DOHH2 (cell line): ENCODE measurements around the gene MRPL38.
"Not testable (repeated sequence)": the region's sequence is repeated elsewhere in the genome, so short reads cannot be mapped to it uniquely, and the experiment has no call there.

Experiments
- H3F3A ChIP-seq: fragments of 200-600 bp; sonication (generic), shearing (Covaris generic); 2 replicates; pipeline ENCODE4 v1.6.0; 2016; ENCODE audit warnings: antibody characterized with exemption, mild to moderate bottlenecking; ENCODE audit not compliant: control insufficient read depth, insufficient read depth
- H3K27ac ChIP-seq: fragments of 200-600 bp; sonication (generic); 2 replicates; pipeline ENCODE4 v1.5.1; 2014; ENCODE audit warnings: low read depth, mild to moderate bottlenecking, low read length, moderate library complexity
- H3K27me3 ChIP-seq: fragments of 200-600 bp; sonication (generic); 2 replicates; pipeline ENCODE4 v1.6.1; 2014; ENCODE audit warnings: mild to moderate bottlenecking, low read length, mixed read lengths; ENCODE audit not compliant: control insufficient read depth
- H3K36me3 ChIP-seq: fragments of 200-600 bp; sonication (generic); 2 replicates; pipeline ENCODE4 v1.6.1; 2014; ENCODE audit warnings: mild to moderate bottlenecking, low read length, moderate library complexity, mixed read lengths; ENCODE audit not compliant: control insufficient read depth
- H3K4me1 ChIP-seq: fragments of 200-600 bp; sonication (generic); 2 replicates; pipeline ENCODE4 v1.6.1; 2014; ENCODE audit warnings: mild to moderate bottlenecking, low read length, mixed read lengths; ENCODE audit not compliant: control insufficient read depth
- H3K4me2 ChIP-seq: fragments of 200-600 bp; sonication (generic); 2 replicates; pipeline ENCODE4 v1.6.0; 2014; ENCODE audit warnings: mild to moderate bottlenecking, low read length, moderate library complexity
- H3K4me3 ChIP-seq: fragments of 200-600 bp; sonication (generic); 2 replicates; pipeline ENCODE4 v1.5.1; 2014; ENCODE audit warnings: mild to moderate bottlenecking, low read length, mixed read lengths
- H3K79me2 ChIP-seq: fragments of 200-600 bp; sonication (generic); 2 replicates; pipeline ENCODE4 v1.6.1; 2014; ENCODE audit warnings: mild to moderate bottlenecking, low read length, mixed read lengths; ENCODE audit not compliant: control insufficient read depth
- H3K9me2 ChIP-seq: fragments of 200-600 bp; sonication (generic); replicated peaks from 2 replicates; pipeline ENCODE4 v1.6.1; 2014; ENCODE audit warnings: mild to moderate bottlenecking, low read length, mixed read lengths; ENCODE audit not compliant: control insufficient read depth
- H3K9me3 ChIP-seq: fragments of 200-600 bp; sonication (generic); 2 replicates; pipeline ENCODE4 v1.6.1; 2014; ENCODE audit warnings: antibody characterized with exemption, low read length, mixed read lengths; ENCODE audit not compliant: control insufficient read depth, insufficient read depth
- H4K20me1 ChIP-seq: fragments of 200-600 bp; sonication (generic); 2 replicates; pipeline ENCODE4 v1.6.0; 2014; ENCODE audit warnings: low read depth, mild to moderate bottlenecking, antibody characterized with exemption, low read length, moderate library complexity; ENCODE audit not compliant: control insufficient read depth, insufficient read depth
- CTCF ChIP-seq: fragments of 200-600 bp; sonication (generic); IDR thresholded peaks from one replicate; pipeline ENCODE4 v1.5.1; 2014; ENCODE audit warnings: antibody characterized with exemption, mild to moderate bottlenecking, low read depth, low read length; ENCODE audit not compliant: poor library complexity, severe bottlenecking
- EZH2phosphoT487 ChIP-seq: fragments of 200-600 bp; sonication (generic); IDR thresholded peaks from 2 replicates; pipeline ENCODE4 v1.6.1; 2017; ENCODE audit warnings: borderline replicate concordance, mild to moderate bottlenecking, antibody characterized with exemption, low read length, moderate library complexity, mixed read lengths

MRPL38 gene

GRCh38 chr17:75891022-75891604 is 13.6 kb downstream of the MRPL38 start:
- H3K27ac ChIP-seq = no peak overlapping the region
- H3K4me3 ChIP-seq = no peak overlapping the region
- no peaks in the 10 kb centered on the region for H3K9me2 ChIP-seq
- H3F3A ChIP-seq = peaks cover 5% of the 10 kb centered on the region; the same call in 1 of the 2 replicates
- peaks cover 44% of the 10 kb centered on the region for H3K36me3 ChIP-seq
- no peaks in the 10 kb centered on the region for H3K27me3 ChIP-seq
- peaks cover 33% of the 10 kb centered on the region for H3K79me2 ChIP-seq
- no peak for TF ChIP-seq CTCF
- no peak for TF ChIP-seq EZH2phosphoT487
- H3K4me2 ChIP-seq = no peak overlapping the region
- H4K20me1 ChIP-seq = no peaks in the 10 kb centered on the region
- no peaks in the 10 kb centered on the region for H3K9me3 ChIP-seq
- H3K4me1 ChIP-seq = peaks cover 13% of the 10 kb centered on the region

GRCh38 chr17:75889454-75889853 is 15.2 kb downstream of the MRPL38 start:
- Histone ChIP-seq H3K4me3 (no peak overlapping the region), H3K9me3 (no peaks in the 10 kb centered on the region), H3K4me1 (peaks cover 3% of the 10 kb centered on the region; the same call in 1 of the 2 replicates), H3K36me3 (peaks cover 37% of the 10 kb centered on the region), H3K4me2 (no peak overlapping the region), H3K27me3 (no peaks in the 10 kb centered on the region), H3F3A (peaks cover 5% of the 10 kb centered on the region; the same call in 1 of the 2 replicates), H4K20me1 (no peaks in the 10 kb centered on the region), H3K79me2 (peaks cover 17% of the 10 kb centered on the region), H3K27ac (no peak overlapping the region), H3K9me2 (no peaks in the 10 kb centered on the region)
- TF ChIP-seq EZH2phosphoT487 = no peak
- no peak for TF ChIP-seq CTCF

GRCh38 chr17:75888484-75888883 is 16.2 kb downstream of the MRPL38 start:
- Histone ChIP-seq H3K9me3 (no peaks in the 10 kb centered on the region), H3K9me2 (no peaks in the 10 kb centered on the region)
- no peak for TF ChIP-seq EZH2phosphoT487
- TF ChIP-seq CTCF = no peak

GRCh38 chr17:75885860-75886259 is 18.8 kb downstream of the MRPL38 start:
- not testable (repeated sequence) for H3K4me1 ChIP-seq, H3K4me2 ChIP-seq, H3K27me3 ChIP-seq, H4K20me1 ChIP-seq, H3K4me3 ChIP-seq, H3F3A ChIP-seq, H3K9me2 ChIP-seq, H3K9me3 ChIP-seq, H3K79me2 ChIP-seq, H3K27ac ChIP-seq
- peaks cover 15% of the 10 kb centered on the region for H3K36me3 ChIP-seq

More at GRCh38 chr17:75888484-75888883, 16.2 kb downstream of the MRPL38 start:
- H3K4me3 ChIP-seq = no peak overlapping the region
- peaks cover 5% of the 10 kb centered on the region; the same call in 1 of the 2 replicates for H3F3A ChIP-seq
- no peaks in the 10 kb centered on the region for H3K27me3 ChIP-seq
- H3K79me2 ChIP-seq = peaks cover 7% of the 10 kb centered on the region
- peaks cover 37% of the 10 kb centered on the region for H3K36me3 ChIP-seq
- no peaks in the 10 kb centered on the region for H4K20me1 ChIP-seq
- H3K4me2 ChIP-seq = no peak overlapping the region
- H3K4me1 ChIP-seq = no peaks in the 10 kb centered on the region
- H3K27ac ChIP-seq = no peak overlapping the region
